IPS-15b (cell line): ENCODE results near the gene TMEM217.

Experiments used
- H3K27me3 ChIP-seq: one replicate; pipeline ENCODE4 v1.6.1; 2013; ENCODE audit warnings: low read length; ENCODE audit not compliant: control insufficient read depth, insufficient read depth
- H3K36me3 ChIP-seq: one replicate; pipeline ENCODE4 v1.6.1; 2013; ENCODE audit warnings: low read length; ENCODE audit not compliant: control insufficient read depth, insufficient read depth
- H3K4me1 ChIP-seq: one replicate; pipeline ENCODE4 v1.6.1; 2013; ENCODE audit warnings: mild to moderate bottlenecking, low read length; ENCODE audit not compliant: control insufficient read depth, insufficient read depth
- H3K4me3 ChIP-seq: one replicate; pipeline ENCODE4 v1.5.1; 2013; ENCODE audit warnings: low read depth, low read length
- H3K9ac ChIP-seq: one replicate; pipeline ENCODE4 v1.6.1; 2013; ENCODE audit warnings: low read depth, mild to moderate bottlenecking, low read length
- H3K9me3 ChIP-seq: one replicate; pipeline ENCODE4 v1.6.1; 2013; ENCODE audit warnings: mild to moderate bottlenecking, low read length; ENCODE audit not compliant: control insufficient read depth, insufficient read depth

The TMEM217 gene

DNA sequence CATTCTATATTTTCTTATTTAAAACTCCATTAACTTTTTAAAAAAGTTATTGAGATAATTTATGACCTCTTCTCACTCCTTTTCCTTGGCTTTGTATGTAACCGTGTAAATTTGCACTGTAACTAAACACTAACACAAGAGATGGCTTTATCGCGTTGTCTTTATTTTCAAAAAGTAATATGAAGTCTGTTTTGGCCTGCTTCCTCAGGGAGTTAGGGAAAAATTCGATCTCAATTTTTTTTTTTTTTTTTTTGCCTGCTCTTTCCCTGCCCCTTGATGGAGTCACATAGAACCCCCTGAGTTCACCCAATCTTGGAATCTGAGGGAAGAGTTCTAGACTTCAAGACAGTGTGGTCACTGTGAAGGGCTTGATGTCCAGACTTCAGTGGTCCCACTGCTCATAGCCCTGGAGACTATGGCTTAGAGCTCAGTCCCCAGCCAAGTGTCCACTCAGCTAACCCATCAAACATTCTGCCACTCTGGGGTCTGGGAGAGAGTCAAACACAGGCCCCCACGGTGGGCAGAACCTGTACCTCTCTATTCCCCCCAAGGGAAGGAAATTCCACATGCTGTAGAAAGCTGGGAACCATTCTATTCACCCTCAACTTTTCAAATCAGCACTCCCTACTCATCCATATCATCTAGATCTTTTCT lies 16.0 kb downstream of the TMEM217 start:
- H3K36me3 ChIP-seq: no peaks in the 10 kb centered on the region
- H3K27me3 ChIP-seq: no peaks in the 10 kb centered on the region
- H3K9me3 ChIP-seq: no peaks in the 10 kb centered on the region
- H3K9ac ChIP-seq: no peak overlapping the region
- no peaks in the 10 kb centered on the region for H3K4me1 ChIP-seq
- H3K4me3 ChIP-seq: no peak overlapping the region

DNA sequence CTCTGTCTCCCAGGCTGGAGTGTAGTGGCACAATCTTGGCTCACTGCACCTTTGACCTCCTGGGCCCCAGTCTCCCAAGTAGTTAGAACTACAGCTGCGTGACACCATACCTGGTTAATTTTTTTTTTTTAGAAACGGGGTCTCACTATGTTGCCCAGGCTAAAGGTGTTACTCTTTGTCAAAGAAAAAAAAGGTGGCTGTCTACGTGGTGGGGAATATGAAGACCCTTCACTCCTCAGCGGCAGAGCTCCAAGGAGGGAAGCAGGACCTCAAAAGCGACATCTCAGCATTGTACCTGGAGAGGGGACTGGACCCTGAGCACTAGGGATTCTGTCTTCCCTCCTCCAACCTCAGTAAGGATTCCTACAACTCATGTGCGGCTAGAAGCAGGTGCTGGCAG lies 16.8 kb downstream of the TMEM217 start:
- no peaks in the 10 kb centered on the region for H3K9me3 ChIP-seq
- no peak overlapping the region for H3K9ac ChIP-seq
- H3K27me3 ChIP-seq: no peaks in the 10 kb centered on the region
- no peaks in the 10 kb centered on the region for H3K36me3 ChIP-seq
- H3K4me3 ChIP-seq: no peak overlapping the region
- H3K4me1 ChIP-seq: no peaks in the 10 kb centered on the region

DNA sequence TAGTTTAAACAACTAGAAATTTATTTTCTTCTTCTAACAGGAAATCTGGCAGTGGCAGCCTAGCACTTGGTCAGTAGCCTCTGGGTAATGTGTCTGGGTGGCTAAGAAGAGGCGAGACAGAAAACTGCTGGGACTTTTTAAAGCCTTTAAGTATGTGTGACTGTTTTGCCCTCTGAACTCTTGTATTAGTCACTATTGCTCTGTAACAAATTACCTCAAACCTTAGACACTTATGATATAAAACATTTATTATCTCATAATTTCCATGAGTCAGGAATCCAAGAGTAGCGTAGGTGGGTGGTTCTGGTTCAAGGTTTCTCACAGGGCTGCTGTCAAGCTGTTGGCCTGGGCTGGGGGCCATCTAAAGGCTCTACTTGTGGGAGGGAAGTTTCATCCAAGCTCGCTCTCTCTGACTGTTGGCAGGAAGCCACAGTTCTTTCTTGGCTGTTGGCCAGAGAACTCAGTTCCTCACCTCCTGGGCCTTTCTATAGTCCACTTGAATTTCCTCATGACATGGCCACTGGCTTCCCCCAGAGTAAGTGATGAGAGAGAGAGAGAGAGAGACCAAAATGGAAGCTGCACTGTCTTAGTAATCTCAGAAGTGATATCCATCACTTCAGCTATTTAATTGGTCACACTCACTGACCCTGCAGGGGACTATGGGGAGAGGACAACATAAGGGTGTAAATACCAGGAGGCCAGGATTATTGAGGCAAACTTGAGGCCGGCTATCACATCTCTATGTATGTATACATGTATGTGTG lies 17.8 kb downstream of the TMEM217 start:
- Histone ChIP-seq H3K9me3 (no peaks in the 10 kb centered on the region), H3K36me3 (no peaks in the 10 kb centered on the region), H3K9ac (no peak overlapping the region), H3K4me1 (no peaks in the 10 kb centered on the region), H3K4me3 (no peak overlapping the region), H3K27me3 (no peaks in the 10 kb centered on the region)

DNA sequence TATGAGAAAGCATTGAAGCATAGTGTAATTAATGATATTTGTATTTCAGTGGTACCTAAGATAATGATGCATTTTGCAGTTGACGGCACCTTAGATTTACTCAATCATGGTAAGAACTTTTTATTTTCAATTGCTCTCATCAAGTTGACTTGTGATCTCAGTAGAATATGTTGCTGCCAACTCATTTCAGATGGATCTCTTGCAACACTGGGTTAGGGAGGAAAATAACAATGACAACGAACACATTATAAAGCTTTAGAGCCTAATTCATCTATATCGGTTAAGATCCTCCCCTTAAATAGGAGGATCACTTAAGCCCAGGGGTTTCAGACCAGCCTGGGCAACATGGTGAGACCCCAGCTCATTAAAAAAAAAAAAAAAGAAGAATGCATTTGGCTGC lies 18.4 kb downstream of the TMEM217 start:
- Histone ChIP-seq H3K9ac (no peak overlapping the region), H3K4me1 (no peaks in the 10 kb centered on the region), H3K36me3 (no peaks in the 10 kb centered on the region), H3K4me3 (no peak overlapping the region), H3K9me3 (no peaks in the 10 kb centered on the region), H3K27me3 (no peaks in the 10 kb centered on the region)

DNA sequence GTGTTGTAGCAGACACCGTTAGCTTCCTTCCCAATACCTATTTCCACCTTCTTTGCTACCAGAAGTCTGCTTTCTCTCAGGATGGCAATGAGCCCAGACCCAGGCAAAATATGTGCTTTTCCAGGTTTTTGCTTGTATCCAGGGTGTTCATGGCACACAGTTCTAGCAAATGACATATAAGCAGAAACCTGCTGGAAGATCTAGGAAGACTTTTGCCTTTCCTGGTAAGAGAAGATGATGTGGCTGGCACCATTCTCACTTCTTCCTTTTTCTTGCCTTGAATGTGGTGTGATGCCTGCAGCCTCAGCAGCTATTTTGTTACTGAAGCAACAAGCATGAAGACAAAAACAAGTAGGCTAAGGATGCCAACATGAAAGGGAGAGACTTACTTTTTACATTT lies 19.6 kb downstream of the TMEM217 start:
- H3K9ac ChIP-seq: no peak overlapping the region
- no peaks in the 10 kb centered on the region for H3K4me1 ChIP-seq
- H3K27me3 ChIP-seq: no peaks in the 10 kb centered on the region
- no peaks in the 10 kb centered on the region for H3K36me3 ChIP-seq
- H3K9me3 ChIP-seq: no peaks in the 10 kb centered on the region
- H3K4me3 ChIP-seq: no peak overlapping the region

- H3K36me3 ChIP-seq: no peaks in the 10 kb centered on the region
- no peak overlapping the region for H3K9ac ChIP-seq
- H3K9me3 ChIP-seq: no peaks in the 10 kb centered on the region
- H3K4me1 ChIP-seq: no peaks in the 10 kb centered on the region
- no peak overlapping the region for H3K4me3 ChIP-seq
- H3K27me3 ChIP-seq: no peaks in the 10 kb centered on the region
Observed at GRCh38 chr6:37237789-37238188, 20.2 kb downstream of the TMEM217 start.

DNA sequence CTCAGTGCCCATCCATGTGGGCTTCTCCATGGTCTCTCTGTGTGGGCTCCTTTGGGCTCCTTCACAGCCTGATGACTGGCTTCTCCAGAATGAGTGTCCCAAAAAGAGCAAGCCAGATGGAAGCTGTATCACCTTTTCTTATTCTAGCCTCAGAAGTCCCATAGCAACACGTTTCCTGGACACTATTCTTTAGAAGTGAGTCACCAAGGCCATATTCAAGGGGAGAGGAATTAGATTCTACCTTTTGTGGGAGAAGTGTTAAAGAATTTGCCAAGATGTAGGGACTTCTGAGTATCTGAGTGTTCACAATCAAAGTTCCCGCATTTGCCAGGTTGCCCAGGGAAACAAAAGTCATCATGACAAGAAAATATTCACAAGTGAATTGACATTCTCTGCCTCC lies 21.0 kb downstream of the TMEM217 start:
- H3K36me3 ChIP-seq: no peaks in the 10 kb centered on the region
- H3K27me3 ChIP-seq: no peaks in the 10 kb centered on the region
- no peaks in the 10 kb centered on the region for H3K9me3 ChIP-seq
- no peaks in the 10 kb centered on the region for H3K4me1 ChIP-seq
- no peak overlapping the region for H3K4me3 ChIP-seq
- no peak overlapping the region for H3K9ac ChIP-seq

DNA sequence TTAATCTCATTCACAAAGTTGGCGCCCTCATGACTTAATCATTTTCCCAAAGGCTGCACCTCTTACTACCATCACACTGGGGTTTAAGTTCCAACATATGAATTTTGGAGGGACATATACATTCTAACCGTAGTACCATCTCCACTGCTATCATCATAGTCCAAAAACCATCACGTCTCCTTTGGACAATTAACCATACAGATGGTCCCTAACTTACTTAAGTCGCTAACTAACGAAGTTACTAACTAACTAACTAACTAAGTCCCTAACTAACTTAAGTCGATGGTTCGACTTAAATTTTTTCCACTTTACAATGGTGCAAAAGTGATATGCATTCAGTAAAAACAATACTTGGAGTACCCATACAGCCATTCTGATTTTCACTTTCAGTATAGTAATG lies 24.4 kb downstream of the TMEM217 start:
- no peak overlapping the region for H3K9ac ChIP-seq
- H3K4me3 ChIP-seq: no peak overlapping the region
- H3K27me3 ChIP-seq: no peaks in the 10 kb centered on the region
- H3K4me1 ChIP-seq: no peaks in the 10 kb centered on the region
- H3K9me3 ChIP-seq: no peaks in the 10 kb centered on the region
- H3K36me3 ChIP-seq: no peaks in the 10 kb centered on the region

- no peaks in the 10 kb centered on the region for H3K4me1 ChIP-seq
- no peaks in the 10 kb centered on the region for H3K36me3 ChIP-seq
- H3K27me3 ChIP-seq: no peaks in the 10 kb centered on the region
- H3K4me3 ChIP-seq: no peak overlapping the region
- H3K9ac ChIP-seq: no peak overlapping the region
- no peaks in the 10 kb centered on the region for H3K9me3 ChIP-seq
Observed at GRCh38 chr6:37232430-37233017, 25.4 kb downstream of the TMEM217 start.

DNA sequence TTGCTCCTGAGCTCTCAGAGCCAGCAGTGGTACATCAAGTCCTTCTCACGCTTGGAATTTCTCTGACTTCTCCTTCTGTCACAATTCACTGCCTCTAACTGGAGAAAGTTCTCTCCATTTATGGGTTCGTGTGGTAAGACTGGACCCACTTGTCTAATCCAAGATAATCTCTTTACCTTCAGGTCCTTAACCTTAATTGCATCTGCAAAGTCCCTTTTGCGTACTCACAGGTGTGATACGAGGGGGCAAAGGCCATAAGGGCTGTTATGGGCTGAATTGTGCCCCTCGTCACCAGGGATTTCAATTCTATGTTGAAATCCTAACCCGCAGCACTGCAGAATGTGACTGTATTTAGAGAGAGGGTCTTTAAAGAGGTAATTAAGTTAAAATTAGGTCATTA lies 27.8 kb downstream of the TMEM217 start:
- Histone ChIP-seq H3K9me3 (no peaks in the 10 kb centered on the region), H3K9ac (no peak overlapping the region), H3K4me1 (no peaks in the 10 kb centered on the region), H3K36me3 (no peaks in the 10 kb centered on the region), H3K4me3 (no peak overlapping the region), H3K27me3 (no peaks in the 10 kb centered on the region)

GRCh38 chr6:37225350-37226169 lies 32.4 kb downstream of the TMEM217 start:
- Histone ChIP-seq H3K4me3 (no peak overlapping the region), H3K36me3 (no peaks in the 10 kb centered on the region), H3K4me1 (peaks cover 9% of the 10 kb centered on the region), H3K9ac (no peak overlapping the region), H3K9me3 (no peaks in the 10 kb centered on the region), H3K27me3 (no peaks in the 10 kb centered on the region)
